Left renal pelvis (tissue), 4 donors: ENCODE measurements around the gene LIPN. TPM values are rescaled to one million over a fixed set of nuclear protein-coding genes. Genes with fewer than 3 reads are reported as not detected.
"Not testable (repeated sequence)": the region's sequence is repeated elsewhere in the genome, so short reads cannot be mapped to it uniquely, and the experiment has no call there.

Experiments
- DNase-seq, 4 donors: peaks; one replicate each; pipeline ENCODE4 v3.0.0-alpha.2; 2013; ENCODE audit warnings: low read depth in 4 of 4, low spot score in 3 of 4
- polyA plus RNA-seq, 4 donors: library from polyadenylated mRNA; unstranded; fragments of 120-200 nt; gene quantifications; one replicate each; pipeline ENCODE4 v1.2.1, GENCODE V29; 2013; ENCODE audit not compliant: insufficient read length in 4 of 4

LIPN gene
- under 1 TPM in 1 of 4 donors, not detected in 3; 0.11 TPM for polyA plus RNA-seq

- DNase-seq, result no peak
Observed at GRCh38 chr10:88759366-88760101, at the start of gene LIPN. Gene LIPN, plus strand, starts transcription at chr10:88760020. Its CDS starts 1,386 bp downstream, at chr10:88761406.

GRCh38 chr10:88715517-88715916, 44.3 kb upstream of the LIPN start:
- no peak for DNase-seq

- DNase-seq, result no peak
Observed at GRCh38 chr10:88721392-88721791, 38.4 kb upstream of the LIPN start.

GRCh38 chr10:88725798-88726197, 34.0 kb upstream of the LIPN start:
- no peak for DNase-seq

- DNase-seq, result no peak
Observed at GRCh38 chr10:88728107-88728763, 31.6 kb upstream of the LIPN start.

- DNase-seq, result no peak
Observed at GRCh38 chr10:88730864-88731263, 29.0 kb upstream of the LIPN start.

- no peak for DNase-seq
Observed at GRCh38 chr10:88731296-88731695, 28.5 kb upstream of the LIPN start.

GRCh38 chr10:88733215-88733614, 26.6 kb upstream of the LIPN start:
- DNase-seq, result no peak

GRCh38 chr10:88735661-88736060, 24.2 kb upstream of the LIPN start:
- no peak for DNase-seq

- DNase-seq, result not testable (repeated sequence)
Observed at GRCh38 chr10:88741921-88742320, 17.9 kb upstream of the LIPN start.

GRCh38 chr10:88742448-88742847, 17.4 kb upstream of the LIPN start:
- no peak for DNase-seq

GRCh38 chr10:88744002-88744401, 15.8 kb upstream of the LIPN start:
- DNase-seq, result no peak

GRCh38 chr10:88745633-88746032, 14.2 kb upstream of the LIPN start:
- DNase-seq, result no peak

- no peak for DNase-seq
Observed at GRCh38 chr10:88754287-88754686, 5.5 kb upstream of the LIPN start.

- DNase-seq, result no peak
Observed at GRCh38 chr10:88755753-88756152, 4.1 kb upstream of the LIPN start.

GRCh38 chr10:88756660-88757059, 3.2 kb upstream of the LIPN start:
- DNase-seq, result no peak

GRCh38 chr10:88762906-88763305, 3.1 kb downstream of the LIPN start:
- DNase-seq, result no peak

- DNase-seq, result peak in 1 of 4 donors; percentile 11
Observed at GRCh38 chr10:88763441-88763840, 3.6 kb downstream of the LIPN start.

GRCh38 chr10:88764110-88764509, 4.3 kb downstream of the LIPN start:
- no peak for DNase-seq

- DNase-seq, result no peak
Observed at GRCh38 chr10:88765816-88766215, 6.0 kb downstream of the LIPN start.

- DNase-seq, result no peak
Observed at GRCh38 chr10:88769384-88769783, 9.6 kb downstream of the LIPN start.

- no peak for DNase-seq
Observed at GRCh38 chr10:88781206-88781605, 21.4 kb downstream of the LIPN start.
